Choroid plexus epithelial cell (primary cell): ENCODE measurements around the gene CMBL.
"Not testable (repeated sequence)": the region's sequence is repeated elsewhere in the genome, so short reads cannot be mapped to it uniquely, and the experiment has no call there.

Experiments used
- DNase-seq: peaks from one replicate; pipeline ENCODE4 v3.0.0-alpha.2; 2010; ENCODE audit warnings: low read depth
- H3K4me3 ChIP-seq: 2 replicates; pipeline ENCODE4 v1.5.1; 2011; ENCODE audit warnings: low read depth, mild to moderate bottlenecking, control low read depth, low read length, moderate library complexity
- CTCF ChIP-seq: conservative IDR thresholded peaks from 2 replicates; pipeline ENCODE4 v1.5.1; 2011; ENCODE audit warnings: low read depth, mild to moderate bottlenecking, control low read depth, inconsistent platforms, low read length, moderate library complexity

CMBL gene

GRCh38 chr5:10315824-10316509 is 8.3 kb upstream of the CMBL start:
- no peak overlapping the region for H3K4me3 ChIP-seq
- no peak for DNase-seq
- TF ChIP-seq CTCF = no peak

- no peak for DNase-seq
- TF ChIP-seq CTCF = no peak
- no peak overlapping the region for H3K4me3 ChIP-seq
These were observed 7.5 kb upstream of the CMBL start for GRCh38 chr5:10315201-10315600.

- no peak for TF ChIP-seq CTCF
- peak; percentile 62 for DNase-seq
- no peak overlapping the region for H3K4me3 ChIP-seq
These were observed 4.1 kb upstream of the CMBL start for GRCh38 chr5:10311595-10312425.

- H3K4me3 ChIP-seq = not testable (repeated sequence)
- DNase-seq = peak; percentile 50
These were observed 3.3 kb upstream of the CMBL start for GRCh38 chr5:10310835-10311570.

- H3K4me3 ChIP-seq = no peak overlapping the region
These were observed 2.5 kb upstream of the CMBL start for GRCh38 chr5:10310066-10310779.

GRCh38 chr5:10308844-10309243 is 1.1 kb upstream of the CMBL start:
- H3K4me3 ChIP-seq = no peak overlapping the region
- DNase-seq = no peak
- TF ChIP-seq CTCF = no peak

More at GRCh38 chr5:10310066-10310779, 2.5 kb upstream of the CMBL start:
- TF ChIP-seq CTCF = no peak
- DNase-seq = peak; percentile 66

- DNase-seq = no peak
- TF ChIP-seq CTCF = no peak
- peak overlapping the region; percentile 85 for H3K4me3 ChIP-seq
These were observed 896 bp downstream of the CMBL start for GRCh38 chr5:10306806-10307205.
